SK-N-SH treated with all-trans-retinoic acid at 6 μM for 48 hours (cell line): Measurements from ENCODE around the gene ARID3A.

Source experiments
- ATAC-seq: fragments of 200-7000 bp; cut with Tn5 transposase; 3 replicates; pipeline ENCODE4 v1.9.1; 2020; ENCODE audit warnings: mild to moderate bottlenecking, moderate library complexity
- ARNTL ChIP-seq: fragments of 450-650 bp; formaldehyde crosslinking; IDR thresholded peaks from 2 replicates; pipeline ENCODE4 v1.5.0; 2020; ENCODE audit warnings: low read depth, mild to moderate bottlenecking, moderate library complexity, borderline replicate concordance
- BACH2 ChIP-seq: fragments of 250-450 bp; sonication (Bioruptor Pico); IDR thresholded peaks from 2 replicates; pipeline ENCODE4 v1.9.0; 2021; ENCODE audit warnings: mild to moderate bottlenecking, borderline replicate concordance
- CREB5 ChIP-seq: fragments of 250-450 bp; sonication (Bioruptor Pico); IDR thresholded peaks from 2 replicates; pipeline ENCODE4 v1.5.1; 2020; ENCODE audit warnings: low read depth, mild to moderate bottlenecking, moderate library complexity
- CSDC2 ChIP-seq: fragments of 250-450 bp; sonication (Bioruptor Pico); IDR thresholded peaks from 2 replicates; pipeline ENCODE4 v1.5.0; 2020; ENCODE audit warnings: mild to moderate bottlenecking, moderate library complexity
- ESRRG ChIP-seq: fragments of 250-450 bp; sonication (Bioruptor Pico); IDR thresholded peaks from 2 replicates; pipeline ENCODE4 v1.6.1; 2021; ENCODE audit warnings: mild to moderate bottlenecking
- GLIS3 ChIP-seq: fragments of 250-450 bp; sonication (Bioruptor Pico); IDR thresholded peaks from 2 replicates; pipeline ENCODE4 v1.5.0; 2020; ENCODE audit warnings: mild to moderate bottlenecking, moderate library complexity
- ISL1 ChIP-seq: fragments of 250-450 bp; sonication (Bioruptor Pico); IDR thresholded peaks from 2 replicates; pipeline ENCODE4 v2.1.2; 2022; ENCODE audit warnings: mild to moderate bottlenecking, moderate library complexity
- OSR1 ChIP-seq: fragments of 250-450 bp; sonication (Bioruptor Pico); IDR thresholded peaks from 2 replicates; pipeline ENCODE4 v1.8.0; 2022; ENCODE audit warnings: moderate library complexity, mild to moderate bottlenecking, inconsistent platforms
- PATZ1 ChIP-seq: fragments of 250-450 bp; sonication (Bioruptor Pico); IDR thresholded peaks from 2 replicates; pipeline ENCODE4 v1.8.0; 2020; ENCODE audit warnings: mild to moderate bottlenecking, moderate library complexity, borderline replicate concordance
- POU6F1 ChIP-seq: fragments of 250-450 bp; sonication (Bioruptor Pico); IDR thresholded peaks from 2 replicates; pipeline ENCODE4 v1.8.0; 2021; ENCODE audit warnings: low read depth, mild to moderate bottlenecking, moderate library complexity, borderline replicate concordance
- PPARA ChIP-seq: fragments of 250-450 bp; sonication (Bioruptor Pico); IDR thresholded peaks from 2 replicates; pipeline ENCODE4 v1.5.0; 2020; ENCODE audit warnings: mild to moderate bottlenecking, borderline replicate concordance
- RARB ChIP-seq: fragments of 250-450 bp; sonication (Bioruptor Pico); IDR thresholded peaks from 2 replicates; pipeline ENCODE4 v1.8.0; 2021; ENCODE audit warnings: mild to moderate bottlenecking, moderate library complexity
- SNAI2 ChIP-seq: fragments of 250-450 bp; sonication (Bioruptor Pico); IDR thresholded peaks from 2 replicates; pipeline ENCODE4 v1.5.0; 2020; ENCODE audit warnings: mild to moderate bottlenecking, moderate library complexity
- TCF4 ChIP-seq: fragments of 250-450 bp; sonication (Bioruptor Pico); IDR thresholded peaks from 2 replicates; pipeline ENCODE4 v1.8.0; 2021; ENCODE audit warnings: mild to moderate bottlenecking, moderate library complexity, borderline replicate concordance
- TOX ChIP-seq: fragments of 250-450 bp; sonication (Bioruptor Pico); IDR thresholded peaks from 2 replicates; pipeline ENCODE4 v1.8.0; 2021; ENCODE audit warnings: mild to moderate bottlenecking, moderate library complexity, borderline replicate concordance
- TSHZ2 ChIP-seq: fragments of 250-450 bp; sonication (Bioruptor Pico); IDR thresholded peaks from 2 replicates; pipeline ENCODE4 v1.5.0; 2020; ENCODE audit warnings: mild to moderate bottlenecking, moderate library complexity
- ZC3H10 ChIP-seq: fragments of 250-450 bp; sonication (Bioruptor Pico); IDR thresholded peaks from 2 replicates; pipeline ENCODE4 v1.5.1; 2021; ENCODE audit warnings: mild to moderate bottlenecking, moderate library complexity
- ZFP3 ChIP-seq: fragments of 250-450 bp; sonication (Bioruptor Pico); IDR thresholded peaks from 2 replicates; pipeline ENCODE4 v1.5.0; 2020; ENCODE audit warnings: mild to moderate bottlenecking, moderate library complexity
- ZFP30 ChIP-seq: fragments of 450-650 bp; formaldehyde crosslinking; IDR thresholded peaks from 2 replicates; pipeline ENCODE4 v1.5.0; 2022; ENCODE audit warnings: mild to moderate bottlenecking, moderate library complexity
- ZNF70 ChIP-seq: fragments of 450-650 bp; formaldehyde crosslinking; IDR thresholded peaks from 2 replicates; pipeline ENCODE4 v1.5.0; 2020; ENCODE audit warnings: mild to moderate bottlenecking, moderate library complexity
- ZNF8 ChIP-seq: fragments of 450-650 bp; formaldehyde crosslinking; IDR thresholded peaks from 2 replicates; pipeline ENCODE4 v1.5.0; 2020; ENCODE audit warnings: mild to moderate bottlenecking, moderate library complexity

The ARID3A gene

GRCh38 chr19:916645-917322, 9.1 kb upstream of the ARID3A start:
- no peak for ATAC-seq
- no peak for TF ChIP-seq TCF4
- no peak for TF ChIP-seq TOX (CRISPR knock-in tag)
- TF ChIP-seq ZNF70 (CRISPR knock-in tag), result no peak
- no peak for TF ChIP-seq CREB5
- TF ChIP-seq CSDC2 (CRISPR knock-in tag), result no peak
- no peak for TF ChIP-seq ARNTL (CRISPR knock-in tag)
- TF ChIP-seq ZNF8, result no peak
- no peak for TF ChIP-seq PATZ1 (CRISPR knock-in tag)
- no peak for TF ChIP-seq RARB
- TF ChIP-seq GLIS3 (CRISPR knock-in tag), result no peak
- TF ChIP-seq ZC3H10 (CRISPR knock-in tag), result no peak
- no peak for TF ChIP-seq SNAI2 (CRISPR knock-in tag)

GRCh38 chr19:917323-918151, 8.3 kb upstream of the ARID3A start, which contains the start of gene KISS1R:
Gene KISS1R (plus strand): TSS chr19:917333. CDS start chr19:917503, 170 bp downstream.
- TF ChIP-seq ESRRG (CRISPR knock-in tag), result no peak
- TF ChIP-seq TOX (CRISPR knock-in tag), result no peak
- TF ChIP-seq SNAI2 (CRISPR knock-in tag), result no peak
- no peak for TF ChIP-seq PPARA (CRISPR knock-in tag)
- TF ChIP-seq ZFP3 (CRISPR knock-in tag), result no peak
- no peak for TF ChIP-seq CSDC2 (CRISPR knock-in tag)
- TF ChIP-seq ZNF70 (CRISPR knock-in tag), result no peak
- no peak for TF ChIP-seq ZNF8
- TF ChIP-seq TSHZ2 (CRISPR knock-in tag), result no peak
- no peak for TF ChIP-seq GLIS3 (CRISPR knock-in tag)
- no peak for TF ChIP-seq ZC3H10 (CRISPR knock-in tag)
- no peak for TF ChIP-seq BACH2
- no peak for TF ChIP-seq ISL1 (CRISPR knock-in tag)
- no peak for TF ChIP-seq TCF4
- TF ChIP-seq ZFP30, result no peak
- no peak for TF ChIP-seq OSR1 (CRISPR knock-in tag)
- TF ChIP-seq POU6F1 (CRISPR knock-in tag), result no peak

GRCh38 chr19:918152-918437, 7.7 kb upstream of the ARID3A start:
- TF ChIP-seq ZC3H10 (CRISPR knock-in tag) (no peak), RARB (no peak), CREB5 (no peak), ZFP30 (no peak), BACH2 (no peak)
- TF ChIP-seq, all 23 proteins: peak for 0

More at GRCh38 chr19:917323-918151, 8.3 kb upstream of the ARID3A start, which contains the start of gene KISS1R:
- peak; percentile 8 for ATAC-seq

More at GRCh38 chr19:918152-918437, 7.7 kb upstream of the ARID3A start:
- no peak for ATAC-seq
